Thyroid gland (tissue), 4 donors: Measurements from ENCODE around the gene BAG3. TPM values are rescaled to one million over a fixed set of nuclear protein-coding genes. Genes with fewer than 3 reads are reported as not detected.

ENCODE experiments used
- DNase-seq, 2 donors: peaks; one replicate each; pipeline ENCODE4 v3.0.0-alpha.2; 2019
- H3K27ac ChIP-seq, 3 donors: fragments of 200-600 bp; sonication (generic); 1 replicate in 2 of 3; 2 replicates in 1 of 3; pipeline ENCODE4 v1.5.1; 2016 to 2019; ENCODE audit warnings: mild to moderate bottlenecking in 1 of 3, moderate library complexity in 1 of 3
- H3K27me3 ChIP-seq: fragments of 200-600 bp; sonication (generic); one replicate; pipeline ENCODE4 v1.5.1; 2019
- H3K36me3 ChIP-seq, 2 donors: fragments of 200-600 bp; sonication (generic); one replicate each; pipeline ENCODE4 v1.5.1; 2016 to 2019
- H3K4me1 ChIP-seq, 2 donors: fragments of 200-600 bp; sonication (generic); one replicate each; pipeline ENCODE4 v1.5.1; 2017 to 2019
- H3K4me3 ChIP-seq, 3 donors: fragments of 200-600 bp; sonication (generic); replicated peaks in 1 of 3; 1 replicate in 2 of 3; 2 replicates in 1 of 3; pipeline ENCODE4 v1.5.1; 2016; ENCODE audit warnings: mild to moderate bottlenecking in 1 of 3
- H3K9me3 ChIP-seq: fragments of 200-600 bp; sonication (generic); one replicate; pipeline ENCODE4 v1.5.1; 2017
- CTCF ChIP-seq, 6 experiments: fragments of 200-600 bp in 3 of 6; fragments of 450-650 bp in 3 of 6; sonication (generic) in 3 of 6; IDR thresholded peaks; one replicate each; pipeline ENCODE4 v1.5.1; 2016 to 2019; ENCODE audit warnings: antibody characterized with exemption in 6 of 6, mild to moderate bottlenecking in 2 of 6, inconsistent platforms in 1 of 6, moderate library complexity in 1 of 6
- POLR2A ChIP-seq, 2 donors: fragments of 450-650 bp; IDR thresholded peaks; one replicate each; pipeline ENCODE4 v1.6.1; 2017; ENCODE audit warnings: antibody characterized with exemption in 2 of 2, mild to moderate bottlenecking in 2 of 2, moderate library complexity in 1 of 2
- WGBS, 2 donors: methylation state at CpG; one replicate each; pipeline ENCODE4 v1.1.5; 2017; 5-methylcytosine and 5-hydroxymethylcytosine counted together
- intact Hi-C: fragments of 100-400 bp; cut with DNase I; formaldehyde crosslinking; loops from one replicate; pipeline ENCODE4 v1.15.1; 2023
- total RNA-seq, 4 donors: library from RNA; depleted of rRNA; stranded (reverse); fragments of >200 nt; gene quantifications; one replicate each; pipeline ENCODE4 v1.2.3, GENCODE V29; 2016

Gene BAG3
- total RNA-seq, 4 donors from 2014 or later: 26.6 to 46.6 (median 38.0) TPM

DNA sequence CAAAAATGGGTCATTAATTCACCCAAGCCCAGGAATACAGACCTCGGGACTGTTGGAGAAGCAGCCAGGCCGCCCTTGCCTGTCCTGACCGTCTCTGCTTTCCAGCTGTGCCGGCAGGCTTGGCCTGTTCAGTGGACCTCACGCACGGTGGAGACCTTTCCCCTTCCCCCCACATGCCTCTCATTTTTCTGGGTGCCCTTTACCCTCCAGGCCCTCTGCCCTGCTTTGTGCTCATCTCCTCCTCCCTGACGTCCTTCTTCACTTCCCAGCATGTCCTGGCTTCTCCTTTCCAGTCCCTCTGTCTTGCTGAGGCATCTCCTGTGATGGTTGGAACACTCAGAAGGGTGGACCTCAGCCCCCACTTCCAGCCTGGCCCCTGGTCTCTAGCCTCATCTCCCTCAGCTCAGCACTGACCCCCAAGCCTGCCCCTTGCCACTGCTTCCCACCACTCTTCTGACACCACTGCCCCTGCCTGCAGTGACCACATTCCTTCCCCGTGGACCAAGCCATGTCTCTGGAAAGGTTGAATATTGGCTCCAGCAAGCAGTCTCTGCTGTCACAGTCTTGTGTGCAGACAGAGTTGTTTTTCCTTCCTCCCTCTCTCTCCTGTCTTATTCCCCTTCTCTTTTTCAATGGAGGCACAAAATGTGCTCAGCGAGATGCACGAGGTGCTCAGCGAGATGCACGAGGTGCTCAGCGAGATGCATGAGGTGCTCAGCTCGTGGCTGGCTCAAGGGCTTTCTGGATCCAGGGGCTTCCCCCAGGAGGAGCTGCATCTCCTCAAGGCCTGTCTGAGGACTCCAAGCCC is 14.9 kb downstream of the BAG3 start:
- 78 to 84% methylated on average over 14 of the region's 14 CpGs for WGBS, 2 donors
- intact Hi-C loops: no loop called here
- TF ChIP-seq CTCF (IDR thresholded peaks at IDR 0.05) (no peak), POLR2A (IDR thresholded peaks at IDR 0.05) (no peak)
- Histone ChIP-seq H3K4me1 (peaks cover 68 to 85% of the 10 kb centered on the region in 2 donors), H3K36me3 (peaks cover 9 to 13% of the 10 kb centered on the region in 2 donors), H3K9me3 (no peaks in the 10 kb centered on the region), H3K4me3 (no peak overlapping the region), H3K27me3 (no peaks in the 10 kb centered on the region), H3K27ac (no peak overlapping the region)
- DNase-seq: no peak

DNA sequence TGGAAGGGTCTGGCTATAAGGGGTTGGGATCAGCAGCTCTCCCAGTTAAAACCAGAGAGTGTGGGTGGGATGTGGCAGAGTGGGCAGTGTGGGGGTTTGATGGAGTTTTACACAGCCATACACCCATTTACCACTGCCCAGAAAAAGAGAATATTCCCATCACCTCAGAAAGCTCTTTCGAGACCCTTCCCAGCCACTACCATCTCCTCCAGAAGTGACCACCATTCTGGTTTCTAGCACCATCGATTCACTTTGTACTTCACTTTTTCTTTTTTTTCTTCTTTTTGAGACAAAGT is 15.5 kb downstream of the BAG3 start:
- 96 to 98% methylated on average over 2 of the region's 2 CpGs for WGBS, 2 donors
- TF ChIP-seq CTCF (IDR thresholded peaks at IDR 0.05) (no peak), POLR2A (IDR thresholded peaks at IDR 0.05) (no peak)
- no peak for DNase-seq
- Histone ChIP-seq H3K9me3 (no peaks in the 10 kb centered on the region), H3K4me3 (no peak overlapping the region), H3K27me3 (no peaks in the 10 kb centered on the region), H3K36me3 (peaks cover 14 to 18% of the 10 kb centered on the region in 2 donors), H3K4me1 (peaks cover 64 to 80% of the 10 kb centered on the region in 2 donors), H3K27ac (peak overlapping the region in 1 of 3 donors; percentile 62)
- intact Hi-C loops: no loop called here

- 35 to 67% methylated on average over 4 to 11 of the region's 12 CpGs for WGBS, 2 donors
- peaks cover 56 to 70% of the 10 kb centered on the region in 2 donors for H3K4me1 ChIP-seq
- intact Hi-C loops: no loop called here
These were observed 16.6 kb downstream of the BAG3 start for GRCh38 chr10:119667562-119668328.

DNA sequence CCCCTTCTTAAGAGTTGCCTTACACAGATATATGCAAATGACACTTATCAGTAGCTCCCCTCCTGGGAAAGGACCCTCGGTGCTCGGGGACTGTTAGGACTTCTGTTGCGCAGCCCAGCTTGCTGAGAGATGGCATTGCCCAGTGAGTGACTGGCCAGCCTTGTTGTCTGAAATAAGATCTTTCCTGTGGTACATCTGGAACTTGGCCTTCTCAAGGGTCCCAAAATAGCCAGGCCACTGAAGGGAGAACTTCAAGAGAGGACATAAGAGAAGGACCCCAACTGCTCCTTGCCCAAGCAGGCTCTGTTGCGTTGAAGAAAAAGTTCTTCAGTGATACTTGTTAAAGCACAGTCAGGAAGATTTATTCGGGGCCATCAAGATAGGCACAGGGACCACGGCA is 17.3 kb downstream of the BAG3 start:
- WGBS, 2 donors: 79 to 85% methylated on average over 6 of the region's 6 CpGs
- Histone ChIP-seq H3K27me3 (no peaks in the 10 kb centered on the region), H3K4me1 (peaks cover 49 to 63% of the 10 kb centered on the region in 2 donors), H3K4me3 (no peak overlapping the region), H3K9me3 (no peaks in the 10 kb centered on the region), H3K27ac (peak overlapping the region; percentile 54 to 62 (median 56)), H3K36me3 (peaks cover 32 to 36% of the 10 kb centered on the region in 2 donors)
- TF ChIP-seq CTCF (IDR thresholded peaks at IDR 0.05): no peak
- TF ChIP-seq POLR2A (IDR thresholded peaks at IDR 0.05): no peak
- intact Hi-C loops: no loop called here
- DNase-seq: no peak

More at GRCh38 chr10:119667562-119668328, 16.6 kb downstream of the BAG3 start:
- DNase-seq: peak; percentile 86 to 89
- H3K27me3 ChIP-seq: no peaks in the 10 kb centered on the region
- peak overlapping the region; percentile 54 to 71 (median 62) for H3K27ac ChIP-seq
- no peak for TF ChIP-seq CTCF (IDR thresholded peaks at IDR 0.05)
- peak in 1 of 2 donors; percentile 16 for TF ChIP-seq POLR2A (IDR thresholded peaks at IDR 0.05)
- no peaks in the 10 kb centered on the region for H3K9me3 ChIP-seq
- H3K4me3 ChIP-seq: no peak overlapping the region
- peaks cover 25 to 29% of the 10 kb centered on the region in 2 donors for H3K36me3 ChIP-seq

DNA sequence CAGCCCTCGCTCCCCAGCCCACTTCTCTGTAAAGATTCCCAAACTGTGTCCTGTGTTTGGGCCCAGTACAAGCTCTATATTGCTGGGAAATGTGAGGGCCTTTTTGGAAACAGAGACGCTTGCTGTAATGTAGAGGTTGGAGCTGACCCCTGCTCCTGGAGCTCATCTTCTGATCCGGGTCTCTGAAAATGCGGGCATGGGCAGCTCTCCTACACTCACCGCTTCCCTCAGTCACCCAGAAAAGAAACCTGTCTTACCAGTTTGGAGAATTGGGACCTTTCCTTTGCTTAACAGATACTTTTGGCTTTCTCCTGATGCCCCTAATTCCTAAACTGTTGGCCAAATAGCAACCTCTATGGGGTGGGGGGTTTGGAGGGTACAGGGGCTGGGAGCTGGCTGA is 18.2 kb downstream of the BAG3 start:
- Histone ChIP-seq H3K36me3 (peaks cover 39 to 45% of the 10 kb centered on the region in 2 donors), H3K4me3 (no peak overlapping the region), H3K4me1 (peaks cover 42 to 54% of the 10 kb centered on the region in 2 donors), H3K27ac (peak overlapping the region; percentile 54 to 62 (median 56)), H3K27me3 (no peaks in the 10 kb centered on the region), H3K9me3 (no peaks in the 10 kb centered on the region)
- WGBS, 2 donors: 86% methylated on average over 5 of the region's 5 CpGs
- intact Hi-C loops: no loop called here
- TF ChIP-seq POLR2A (IDR thresholded peaks at IDR 0.05) (no peak), CTCF (IDR thresholded peaks at IDR 0.05) (no peak)
- DNase-seq: no peak
